ENCODE measurements around the gene RNF214.

GRCh38 chr11:117220568-117220967 is 11.9 kb upstream of the RNF214 start:
- TF ChIP-seq CTCF (conservative IDR thresholded peaks at IDR 0.05) (no peak), EZH2 (IDR thresholded peaks at IDR 0.05; ENCODE audit: low read depth) (no peak)
